Chondrocyte (in vitro differentiated cells): ENCODE measurements around the gene PCK1. TPM values are rescaled to one million over a fixed set of nuclear protein-coding genes. Genes with fewer than 3 reads are reported as not detected.

ENCODE experiments used
- DNase-seq: peaks from one replicate; pipeline ENCODE4 v3.0.0; 2021; ENCODE audit warnings: mixed read lengths, low spot score
- H3K27ac Mint-ChIP-seq: one replicate; pipeline ENCODE4 v1.8.0; 2021; ENCODE audit warnings: mild to moderate bottlenecking, moderate library complexity, mixed read lengths; ENCODE audit not compliant: unreplicated experiment
- H3K27me3 Mint-ChIP-seq: 2 replicates; pipeline ENCODE4 v1.8.0; 2021; ENCODE audit warnings: low read depth, mixed read lengths
- H3K36me3 Mint-ChIP-seq: 2 replicates; pipeline ENCODE4 v1.8.0; 2021; ENCODE audit warnings: low read depth, mixed read lengths
- H3K4me1 Mint-ChIP-seq: 2 replicates; pipeline ENCODE4 v1.8.0; 2021; ENCODE audit warnings: low read depth, mild to moderate bottlenecking, mixed read lengths
- H3K4me3 Mint-ChIP-seq: one replicate; pipeline ENCODE4 v1.8.0; 2021; ENCODE audit warnings: mild to moderate bottlenecking, moderate library complexity, mixed read lengths; ENCODE audit not compliant: unreplicated experiment
- H3K9me3 Mint-ChIP-seq: 2 replicates; pipeline ENCODE4 v1.8.0; 2021; ENCODE audit warnings: low read depth, mixed read lengths
- CTCF ChIP-seq: fragments of 200-600 bp; sonication (generic); IDR thresholded peaks from 2 replicates; pipeline ENCODE4 v1.5.0; 2021; ENCODE audit warnings: antibody characterized with exemption, mild to moderate bottlenecking, moderate library complexity
- total RNA-seq: library from RNA; stranded (reverse); gene quantifications from 3 replicates; pipeline ENCODE4 v1.2.1, GENCODE V29; 2021

Gene PCK1
- total RNA-seq, 1 donor from 2014 or later = not detected

- Mint-ChIP-seq H3K4me1 (no peaks in the 10 kb centered on the region), H3K36me3 (peaks cover 2% of the 10 kb centered on the region), H3K9me3 (no peaks in the 10 kb centered on the region), H3K27me3 (peaks cover 34% of the 10 kb centered on the region), H3K27ac (no peak overlapping the region), H3K4me3 (no peak overlapping the region)
- no peak for TF ChIP-seq CTCF
- DNase-seq = no peak
Observed at GRCh38 chr20:57608516-57608915, 47.6 kb downstream of the PCK1 start.

- H3K36me3 Mint-ChIP-seq = peaks cover 2% of the 10 kb centered on the region
- no peak for TF ChIP-seq CTCF
- no peak for DNase-seq
- no peaks in the 10 kb centered on the region for H3K9me3 Mint-ChIP-seq
- H3K27ac Mint-ChIP-seq = no peak overlapping the region
- H3K4me1 Mint-ChIP-seq = no peaks in the 10 kb centered on the region
- no peak overlapping the region for H3K4me3 Mint-ChIP-seq
- peaks cover 34% of the 10 kb centered on the region for H3K27me3 Mint-ChIP-seq
Observed at GRCh38 chr20:57609086-57609841, 48.4 kb downstream of the PCK1 start.

GRCh38 chr20:57609842-57610167, 48.9 kb downstream of the PCK1 start:
- Mint-ChIP-seq H3K27me3 (peaks cover 37% of the 10 kb centered on the region), H3K9me3 (no peaks in the 10 kb centered on the region), H3K27ac (no peak overlapping the region), H3K4me3 (no peak overlapping the region), H3K4me1 (no peaks in the 10 kb centered on the region), H3K36me3 (peaks cover 2% of the 10 kb centered on the region)
- DNase-seq = no peak
- peak; percentile 29 for TF ChIP-seq CTCF

- Mint-ChIP-seq H3K27me3 (peaks cover 37% of the 10 kb centered on the region), H3K36me3 (peaks cover 2% of the 10 kb centered on the region), H3K4me1 (no peaks in the 10 kb centered on the region), H3K9me3 (no peaks in the 10 kb centered on the region), H3K27ac (no peak overlapping the region), H3K4me3 (no peak overlapping the region)
- DNase-seq = no peak
- no peak for TF ChIP-seq CTCF
Observed at GRCh38 chr20:57610261-57610952, 49.5 kb downstream of the PCK1 start.

- no peak for DNase-seq
- Mint-ChIP-seq H3K27ac (no peak overlapping the region), H3K9me3 (no peaks in the 10 kb centered on the region), H3K4me3 (no peak overlapping the region), H3K4me1 (no peaks in the 10 kb centered on the region), H3K36me3 (peaks cover 2% of the 10 kb centered on the region), H3K27me3 (peaks cover 30% of the 10 kb centered on the region)
- TF ChIP-seq CTCF = no peak
Observed at GRCh38 chr20:57611586-57612311, 50.8 kb downstream of the PCK1 start.
